GM06990 (cell line): ENCODE results near the gene FAM167B.
A peak's percentile ranks its signal among the peaks of the same experiment; 100 is the strongest.

ENCODE experiments used
- DNase-seq: peaks from one replicate; pipeline ENCODE4 v3.0.0-alpha.2; 2011; ENCODE audit not compliant: insufficient read length; ENCODE audit errors: extremely low read depth
- H3K27me3 ChIP-seq: replicated peaks from 2 replicates; pipeline ENCODE4 v1.6.0; 2011; ENCODE audit warnings: low read length; ENCODE audit not compliant: control insufficient read depth, insufficient read depth
- H3K36me3 ChIP-seq: 2 replicates; pipeline ENCODE4 v1.5.1; 2011; ENCODE audit warnings: low read length; ENCODE audit not compliant: control insufficient read depth, insufficient read depth
- H3K4me3 ChIP-seq: replicated peaks from 2 replicates; pipeline ENCODE4 v1.5.1; 2011; ENCODE audit warnings: low read depth, mild to moderate bottlenecking, control low read depth, low read length
- CTCF ChIP-seq: IDR thresholded peaks from 2 replicates; pipeline ENCODE4 v1.5.1; 2011; ENCODE audit warnings: low read length, control low read depth, mild to moderate bottlenecking, inconsistent platforms; ENCODE audit not compliant: insufficient read depth, poor library complexity, severe bottlenecking

Gene FAM167B

DNA sequence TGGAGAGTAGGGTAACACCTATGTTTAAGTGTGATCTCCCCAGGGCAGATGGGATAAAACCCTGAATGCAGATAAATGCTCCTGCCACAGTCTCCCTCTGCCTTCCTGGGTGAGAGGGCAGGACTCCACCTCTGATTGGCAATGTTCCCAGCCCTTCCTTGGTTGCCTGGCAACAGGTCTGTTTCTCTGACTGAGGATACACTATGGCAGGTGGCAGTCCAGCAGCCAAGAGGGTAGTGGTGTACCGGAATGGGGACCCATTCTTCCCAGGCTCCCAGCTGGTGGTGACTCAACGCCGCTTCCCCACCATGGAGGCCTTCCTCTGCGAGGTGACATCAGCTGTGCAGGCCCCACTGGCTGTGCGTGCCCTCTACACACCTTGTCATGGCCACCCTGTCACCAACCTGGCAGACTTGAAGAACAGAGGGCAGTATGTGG, 38.1 kb upstream of the FAM167B start, which contains the start of gene DCDC2B:
DCDC2B (plus strand) TSS at position 199 of the 438 bp plus-strand sequence; CDS start at position 204, 5 bp downstream.
- Histone ChIP-seq H3K36me3 (peaks cover 7% of the 10 kb centered on the region), H3K27me3 (no peaks in the 10 kb centered on the region), H3K4me3 (no peak within 1 kb of the TSS)
- no peak for DNase-seq
- no peak for TF ChIP-seq CTCF

GRCh38 chr1:32215629-32216480, 31.2 kb upstream of the FAM167B start:
- no peak for DNase-seq
- Histone ChIP-seq H3K36me3 (peaks cover 9% of the 10 kb centered on the region), H3K4me3 (no peak overlapping the region), H3K27me3 (no peaks in the 10 kb centered on the region)
- peak; percentile 84 for TF ChIP-seq CTCF

GRCh38 chr1:32216566-32216965, 30.5 kb upstream of the FAM167B start:
- TF ChIP-seq CTCF, result no peak
- H3K27me3 ChIP-seq, result no peaks in the 10 kb centered on the region
- DNase-seq, result no peak
- H3K36me3 ChIP-seq, result peaks cover 9% of the 10 kb centered on the region
- H3K4me3 ChIP-seq, result no peak overlapping the region

GRCh38 chr1:32219022-32219421, 28.0 kb upstream of the FAM167B start:
- Histone ChIP-seq H3K4me3 (no peak overlapping the region), H3K36me3 (peaks cover 10% of the 10 kb centered on the region), H3K27me3 (no peaks in the 10 kb centered on the region)
- no peak for TF ChIP-seq CTCF
- no peak for DNase-seq

DNA sequence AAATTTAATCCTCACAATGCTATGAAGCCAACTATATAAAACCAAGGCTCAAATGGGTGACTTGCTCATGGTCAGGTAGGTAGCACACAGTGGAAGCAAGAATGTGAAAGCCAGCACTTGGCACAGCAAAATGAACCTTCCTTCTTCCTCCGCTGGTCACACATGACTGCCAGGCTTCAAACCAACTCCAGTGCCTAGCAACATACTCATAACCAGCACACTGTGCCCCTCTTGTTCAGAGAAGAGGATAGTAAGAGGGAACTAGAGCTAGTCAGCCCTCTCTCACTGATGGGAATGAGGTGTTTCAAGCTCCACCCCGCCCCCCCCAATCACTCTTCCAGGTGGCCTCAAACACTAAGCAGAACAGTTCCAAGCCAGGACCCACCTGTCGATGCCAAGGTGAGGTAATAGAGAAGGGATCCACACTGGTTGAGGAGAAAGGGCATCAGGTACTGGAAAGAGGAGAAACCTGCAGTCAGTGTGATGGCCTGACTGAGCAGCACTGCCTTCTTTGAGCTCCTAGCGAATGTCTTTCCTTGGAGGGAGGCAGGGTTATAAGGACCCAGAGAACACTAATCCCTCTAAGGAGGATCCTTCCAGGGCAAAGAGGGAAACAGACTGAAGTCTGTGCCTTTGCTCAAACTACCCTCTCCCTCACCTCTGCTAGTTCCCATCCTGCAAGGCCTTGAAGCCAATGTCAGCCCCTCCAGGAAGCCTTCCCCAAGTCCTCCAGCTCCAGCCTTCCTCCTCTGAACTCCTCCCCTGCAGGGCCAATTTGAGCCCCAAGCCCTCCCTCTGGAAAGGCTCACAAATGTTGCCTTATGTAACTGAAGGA, 26.1 kb upstream of the FAM167B start:
- Histone ChIP-seq H3K36me3 (peaks cover 10% of the 10 kb centered on the region), H3K27me3 (no peaks in the 10 kb centered on the region), H3K4me3 (peak overlapping the region; percentile 85)
- TF ChIP-seq CTCF, result no peak
- no peak for DNase-seq
